ENCODE results near the gene TYROBP.
"Not testable (repeated sequence)": the region's sequence is repeated elsewhere in the genome, so short reads cannot be mapped to it uniquely, and the experiment has no call there.

TYROBP gene

DNA sequence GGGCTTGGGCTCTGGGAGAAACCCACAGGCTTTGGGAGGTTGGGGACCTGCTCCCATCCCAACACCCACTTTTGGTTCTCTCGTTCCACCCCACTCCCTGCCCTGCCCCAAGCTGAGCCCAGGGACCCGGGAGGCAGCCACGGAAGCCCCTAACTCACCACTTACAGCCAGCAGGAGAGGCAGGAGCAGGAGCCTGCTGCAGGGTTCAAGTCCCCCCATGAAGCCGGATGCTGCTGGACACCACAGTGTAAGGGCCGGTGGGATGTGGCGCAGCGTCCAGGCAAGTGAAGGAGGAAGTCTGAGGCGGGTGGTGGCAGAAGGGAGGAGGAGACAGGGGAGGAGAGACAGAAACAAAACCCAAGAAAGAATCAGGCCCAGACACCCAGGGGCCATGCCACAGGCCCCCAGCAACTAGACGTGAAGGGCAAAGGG, at the start of gene TYROBP:
TYROBP (minus strand) TSS at position 286 of the 432 bp plus-strand sequence; CDS start at position 219, 67 bp downstream.
- Histone ChIP-seq H3K27ac (ENCODE audit: low read depth, low read length) (peak within 1 kb of the TSS; percentile 42; the same call in 1 of the 2 replicates), H3K27me3 (ENCODE audit: low read length) (no peaks in the 10 kb centered on the region), H3K79me2 (ENCODE audit: insufficient read depth, low read length) (no peaks in the 10 kb centered on the region), H2AFZ (ENCODE audit: low read depth, low read length, severe bottlenecking) (no peak within 1 kb of the TSS), H3F3A (ENCODE audit: insufficient read depth) (peaks cover 26% of the 10 kb centered on the region), H3K36me3 (ENCODE audit: low read length) (no peaks in the 10 kb centered on the region), H3K4me2 (ENCODE audit: low read depth, low read length, poor library complexity, severe bottlenecking) (no peak within 1 kb of the TSS), H3K4me3 (ENCODE audit: insufficient read depth, low read length, poor library complexity, severe bottlenecking) (no peak within 1 kb of the TSS), H3K9me2 (replicated peaks; ENCODE audit: insufficient read depth, low read length) (no peaks in the 10 kb centered on the region), H3K9ac (ENCODE audit: low read length) (peak within 1 kb of the TSS; percentile 8; the same call in 1 of the 2 replicates), H4K20me1 (ENCODE audit: low read depth, low read length) (no peaks in the 10 kb centered on the region), H3K9me3 (ENCODE audit: insufficient read depth, low read length) (no peaks in the 10 kb centered on the region)
- TF ChIP-seq EZH2phosphoT487 (conservative IDR thresholded peaks at IDR 0.05; ENCODE audit: low read length), result no peak
- TF ChIP-seq, protein P1, sequence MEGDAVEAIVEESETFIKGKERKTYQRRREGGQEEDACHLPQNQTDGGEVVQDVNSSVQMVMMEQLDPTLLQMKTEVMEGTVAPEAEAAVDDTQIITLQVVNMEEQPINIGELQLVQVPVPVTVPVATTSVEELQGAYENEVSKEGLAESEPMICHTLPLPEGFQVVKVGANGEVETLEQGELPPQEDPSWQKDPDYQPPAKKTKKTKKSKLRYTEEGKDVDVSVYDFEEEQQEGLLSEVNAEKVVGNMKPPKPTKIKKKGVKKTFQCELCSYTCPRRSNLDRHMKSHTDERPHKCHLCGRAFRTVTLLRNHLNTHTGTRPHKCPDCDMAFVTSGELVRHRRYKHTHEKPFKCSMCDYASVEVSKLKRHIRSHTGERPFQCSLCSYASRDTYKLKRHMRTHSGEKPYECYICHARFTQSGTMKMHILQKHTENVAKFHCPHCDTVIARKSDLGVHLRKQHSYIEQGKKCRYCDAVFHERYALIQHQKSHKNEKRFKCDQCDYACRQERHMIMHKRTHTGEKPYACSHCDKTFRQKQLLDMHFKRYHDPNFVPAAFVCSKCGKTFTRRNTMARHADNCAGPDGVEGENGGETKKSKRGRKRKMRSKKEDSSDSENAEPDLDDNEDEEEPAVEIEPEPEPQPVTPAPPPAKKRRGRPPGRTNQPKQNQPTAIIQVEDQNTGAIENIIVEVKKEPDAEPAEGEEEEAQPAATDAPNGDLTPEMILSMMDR (IDR thresholded peaks at IDR 0.05; ENCODE audit: insufficient read depth, low read length, poor library complexity, severe bottlenecking), result no peak

DNA sequence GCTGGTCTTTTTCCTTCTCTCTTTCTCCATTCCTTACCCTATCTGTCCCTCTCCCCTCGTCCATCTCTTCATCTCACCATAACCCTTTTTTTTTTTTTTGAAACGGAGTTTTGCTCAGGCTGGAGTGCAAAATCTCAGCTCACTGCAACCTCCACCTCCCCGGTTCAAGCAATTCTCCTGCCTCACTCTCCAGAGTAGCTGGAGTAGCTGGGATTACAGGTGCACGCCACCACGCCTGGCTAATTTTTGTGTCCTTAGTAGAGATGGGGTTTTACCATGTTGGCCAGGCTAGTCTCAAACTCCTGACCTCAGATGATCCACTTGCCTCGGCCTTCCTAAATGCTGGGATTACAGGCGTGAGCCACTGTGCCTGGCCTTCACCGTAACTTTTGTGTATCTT, 49.3 kb upstream of the TYROBP start:
- H3K4me3 ChIP-seq (ENCODE audit: insufficient read depth, low read length, poor library complexity, severe bottlenecking); H3K9ac ChIP-seq (ENCODE audit: low read length); H3K4me2 ChIP-seq (ENCODE audit: low read depth, low read length, poor library complexity, severe bottlenecking); H3K27ac ChIP-seq (ENCODE audit: low read depth, low read length); H3K9me3 ChIP-seq (ENCODE audit: insufficient read depth, low read length); H3K9me2 ChIP-seq (replicated peaks; ENCODE audit: insufficient read depth, low read length); H3K36me3 ChIP-seq (ENCODE audit: low read length); H3K79me2 ChIP-seq (ENCODE audit: insufficient read depth, low read length); H3K27me3 ChIP-seq (ENCODE audit: low read length); H2AFZ ChIP-seq (ENCODE audit: low read depth, low read length, severe bottlenecking); H3F3A ChIP-seq (ENCODE audit: insufficient read depth); H4K20me1 ChIP-seq (ENCODE audit: low read depth, low read length): not testable (repeated sequence)

DNA sequence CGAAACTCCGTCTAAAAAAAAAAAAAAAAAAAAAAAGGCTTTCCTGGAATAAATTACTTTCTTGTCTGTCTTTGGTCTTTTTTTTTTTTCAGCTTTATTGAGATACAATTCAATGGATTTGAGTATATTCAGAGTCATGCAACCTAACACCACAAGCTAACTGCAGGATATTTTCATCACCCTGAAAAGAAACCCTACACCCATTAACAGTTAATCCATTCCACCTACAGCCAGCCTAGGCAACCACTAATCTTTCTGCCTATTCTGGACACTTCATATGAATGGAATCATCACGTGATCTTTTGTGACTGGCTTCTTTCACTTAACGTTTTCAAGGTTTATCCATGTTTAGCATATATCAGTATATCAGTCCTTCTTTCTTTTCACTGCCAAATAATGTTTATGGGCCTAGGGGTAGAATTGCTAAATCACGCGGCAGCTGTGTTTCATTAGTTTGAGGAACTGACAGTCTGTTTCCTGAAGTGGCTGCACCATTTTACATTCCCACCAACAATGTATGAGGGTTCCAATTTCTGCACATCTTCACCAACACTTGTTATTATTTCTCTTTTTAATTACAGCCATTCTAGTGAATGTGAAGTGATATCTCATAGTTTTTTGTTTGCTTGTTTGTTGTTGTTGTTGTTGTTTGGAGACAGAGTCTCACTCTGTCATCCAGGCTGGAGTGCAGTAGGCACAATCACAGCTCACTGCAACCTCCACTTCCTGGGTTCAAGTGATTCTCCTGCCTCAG, 48.0 kb upstream of the TYROBP start:
- no peak overlapping the region for H2AFZ ChIP-seq (ENCODE audit: low read depth, low read length, severe bottlenecking)
- H3K79me2 ChIP-seq (ENCODE audit: insufficient read depth, low read length), result no peaks in the 10 kb centered on the region
- no peak overlapping the region for H3K9ac ChIP-seq (ENCODE audit: low read length)
- no peaks in the 10 kb centered on the region for H3K9me3 ChIP-seq (ENCODE audit: insufficient read depth, low read length)
- H3K4me3 ChIP-seq (ENCODE audit: insufficient read depth, low read length, poor library complexity, severe bottlenecking), result no peak overlapping the region
- TF ChIP-seq EZH2phosphoT487 (conservative IDR thresholded peaks at IDR 0.05; ENCODE audit: low read length), result no peak
- TF ChIP-seq, protein P1 (IDR thresholded peaks at IDR 0.05; ENCODE audit: insufficient read depth, low read length, poor library complexity, severe bottlenecking), result no peak
- no peaks in the 10 kb centered on the region for H3K36me3 ChIP-seq (ENCODE audit: low read length)
- H4K20me1 ChIP-seq (ENCODE audit: low read depth, low read length), result no peaks in the 10 kb centered on the region
- H3K9me2 ChIP-seq (replicated peaks; ENCODE audit: insufficient read depth, low read length), result no peaks in the 10 kb centered on the region
- H3K27ac ChIP-seq (ENCODE audit: low read depth, low read length), result no peak overlapping the region
- no peak overlapping the region for H3K4me2 ChIP-seq (ENCODE audit: low read depth, low read length, poor library complexity, severe bottlenecking)
- H3K27me3 ChIP-seq (ENCODE audit: low read length), result no peaks in the 10 kb centered on the region
- H3F3A ChIP-seq (ENCODE audit: insufficient read depth), result no peaks in the 10 kb centered on the region

DNA sequence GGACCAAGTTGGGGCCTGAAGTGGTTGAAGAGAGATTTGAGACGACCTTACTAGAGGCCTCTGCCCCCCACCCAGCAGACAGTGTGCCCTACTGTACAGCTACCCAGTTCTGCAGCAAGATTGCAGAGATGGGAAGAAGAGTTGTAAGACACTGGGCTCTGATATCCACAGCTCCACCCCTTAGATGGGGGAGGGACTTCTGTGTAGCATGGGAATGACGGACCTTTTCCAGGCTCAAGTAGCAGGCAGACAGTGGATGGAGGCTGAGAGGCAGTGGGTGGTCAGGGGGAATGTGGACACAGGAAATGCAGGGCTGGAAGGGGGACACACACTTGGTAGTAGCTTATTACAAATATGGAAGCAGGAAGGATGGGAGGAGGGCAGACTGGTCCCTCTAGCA, 41.0 kb upstream of the TYROBP start:
- H3F3A ChIP-seq (ENCODE audit: insufficient read depth), result no peaks in the 10 kb centered on the region
- H3K4me2 ChIP-seq (ENCODE audit: low read depth, low read length, poor library complexity, severe bottlenecking), result no peak overlapping the region
- no peaks in the 10 kb centered on the region for H4K20me1 ChIP-seq (ENCODE audit: low read depth, low read length)
- TF ChIP-seq, protein P1 (IDR thresholded peaks at IDR 0.05; ENCODE audit: insufficient read depth, low read length, poor library complexity, severe bottlenecking), result no peak
- no peak for TF ChIP-seq EZH2phosphoT487 (conservative IDR thresholded peaks at IDR 0.05; ENCODE audit: low read length)
- no peak overlapping the region for H2AFZ ChIP-seq (ENCODE audit: low read depth, low read length, severe bottlenecking)
- H3K9me3 ChIP-seq (ENCODE audit: insufficient read depth, low read length), result no peaks in the 10 kb centered on the region
- H3K9me2 ChIP-seq (replicated peaks; ENCODE audit: insufficient read depth, low read length), result no peaks in the 10 kb centered on the region
- H3K27ac ChIP-seq (ENCODE audit: low read depth, low read length), result no peak overlapping the region
- H3K36me3 ChIP-seq (ENCODE audit: low read length), result no peaks in the 10 kb centered on the region
- H3K79me2 ChIP-seq (ENCODE audit: insufficient read depth, low read length), result no peaks in the 10 kb centered on the region
- H3K4me3 ChIP-seq (ENCODE audit: insufficient read depth, low read length, poor library complexity, severe bottlenecking), result no peak overlapping the region
- H3K9ac ChIP-seq (ENCODE audit: low read length), result no peak overlapping the region
- H3K27me3 ChIP-seq (ENCODE audit: low read length), result no peaks in the 10 kb centered on the region

Measured in SU-DHL-6 (cell line).